Measurements from ENCODE around the gene GRIA3. TPM values are rescaled to one million over a fixed set of nuclear protein-coding genes. Genes with fewer than 3 reads are reported as not detected.

Gene GRIA3
- total and polyA plus RNA-seq, 2 experiments from 2014 or later: 1.9 to 2.9 TPM

GRCh38 chrX:123310112-123310511 lies 126.0 kb downstream of the GRIA3 start:
- TF ChIP-seq EZH2 (IDR thresholded peaks at IDR 0.05; ENCODE audit: borderline replicate concordance) (no peak), CTCF (IDR thresholded peaks at IDR 0.05; ENCODE audit: poor library complexity) (no peak), EZH2phosphoT487 (IDR thresholded peaks at IDR 0.05; ENCODE audit: low read depth, severe bottlenecking, unreplicated experiment) (no peak)
- no peak for DNase-seq (ENCODE audit: low spot score)
- Histone ChIP-seq H3K27me3 (no peaks in the 10 kb centered on the region), H3K4me2 (no peak overlapping the region), H4K20me1 (ENCODE audit: insufficient read depth, poor library complexity, severe bottlenecking) (no peaks in the 10 kb centered on the region), H2AFZ (no peak overlapping the region), H3K27ac (no peak overlapping the region), H3K4me1 (ENCODE audit: insufficient read depth) (no peaks in the 10 kb centered on the region), H3K9me3 (ENCODE audit: low read depth) (no peaks in the 10 kb centered on the region), H3K4me3 (no peak overlapping the region), H3K79me2 (no peaks in the 10 kb centered on the region), H3K9me2 (replicated peaks; ENCODE audit: insufficient read depth) (no peaks in the 10 kb centered on the region), H3K36me3 (replicated peaks; ENCODE audit: insufficient read depth, low read depth) (no peaks in the 10 kb centered on the region)

GRCh38 chrX:123311486-123311885 lies 127.4 kb downstream of the GRIA3 start:
- Histone ChIP-seq H3K79me2 (no peaks in the 10 kb centered on the region), H3K27me3 (no peaks in the 10 kb centered on the region), H4K20me1 (ENCODE audit: insufficient read depth, poor library complexity, severe bottlenecking) (no peaks in the 10 kb centered on the region), H3K4me2 (no peak overlapping the region), H3K36me3 (replicated peaks; ENCODE audit: insufficient read depth, low read depth) (no peaks in the 10 kb centered on the region), H3K9me3 (ENCODE audit: low read depth) (no peaks in the 10 kb centered on the region), H3K9me2 (replicated peaks; ENCODE audit: insufficient read depth) (no peaks in the 10 kb centered on the region), H2AFZ (no peak overlapping the region), H3K27ac (no peak overlapping the region), H3K4me3 (no peak overlapping the region), H3K4me1 (ENCODE audit: insufficient read depth) (no peaks in the 10 kb centered on the region)
- TF ChIP-seq EZH2 (IDR thresholded peaks at IDR 0.05; ENCODE audit: borderline replicate concordance): no peak
- no peak for TF ChIP-seq EZH2phosphoT487 (IDR thresholded peaks at IDR 0.05; ENCODE audit: low read depth, severe bottlenecking, unreplicated experiment)
- no peak for TF ChIP-seq CTCF (IDR thresholded peaks at IDR 0.05; ENCODE audit: poor library complexity)
- WGBS (ENCODE audit: low lambda C conversion rate, missing lambda C conversion rate): 62% methylated on average over 1 of the region's 1 CpG
- DNase-seq (ENCODE audit: low spot score): no peak

- H3K9me3 ChIP-seq (ENCODE audit: low read depth): no peaks in the 10 kb centered on the region
- no peak for DNase-seq (ENCODE audit: low spot score)
- H3K36me3 ChIP-seq (replicated peaks; ENCODE audit: insufficient read depth, low read depth): no peaks in the 10 kb centered on the region
- H3K79me2 ChIP-seq: no peaks in the 10 kb centered on the region
- no peaks in the 10 kb centered on the region for H3K4me1 ChIP-seq (ENCODE audit: insufficient read depth)
- no peaks in the 10 kb centered on the region for H4K20me1 ChIP-seq (ENCODE audit: insufficient read depth, poor library complexity, severe bottlenecking)
- no peaks in the 10 kb centered on the region for H3K9me2 ChIP-seq (replicated peaks; ENCODE audit: insufficient read depth)
- H3K4me3 ChIP-seq: no peak overlapping the region
- TF ChIP-seq EZH2 (IDR thresholded peaks at IDR 0.05; ENCODE audit: borderline replicate concordance) (no peak), EZH2phosphoT487 (IDR thresholded peaks at IDR 0.05; ENCODE audit: low read depth, severe bottlenecking, unreplicated experiment) (no peak), CTCF (IDR thresholded peaks at IDR 0.05; ENCODE audit: poor library complexity) (no peak)
- H3K4me2 ChIP-seq: no peak overlapping the region
- H3K27me3 ChIP-seq: no peaks in the 10 kb centered on the region
- no peak overlapping the region for H3K27ac ChIP-seq
- H2AFZ ChIP-seq: no peak overlapping the region
Observed at GRCh38 chrX:123313486-123313885, 129.4 kb downstream of the GRIA3 start.

GRCh38 chrX:123320622-123321021 lies 136.5 kb downstream of the GRIA3 start:
- DNase-seq (ENCODE audit: low spot score): no peak
- Histone ChIP-seq H3K36me3 (replicated peaks; ENCODE audit: insufficient read depth, low read depth) (no peaks in the 10 kb centered on the region), H4K20me1 (ENCODE audit: insufficient read depth, poor library complexity, severe bottlenecking) (no peaks in the 10 kb centered on the region), H3K27me3 (no peaks in the 10 kb centered on the region), H3K4me2 (no peak overlapping the region), H3K9me3 (ENCODE audit: low read depth) (no peaks in the 10 kb centered on the region), H3K27ac (no peak overlapping the region), H3K79me2 (no peaks in the 10 kb centered on the region), H3K4me3 (no peak overlapping the region), H3K4me1 (ENCODE audit: insufficient read depth) (no peaks in the 10 kb centered on the region), H3K9me2 (replicated peaks; ENCODE audit: insufficient read depth) (no peaks in the 10 kb centered on the region), H2AFZ (no peak overlapping the region)
- TF ChIP-seq EZH2 (IDR thresholded peaks at IDR 0.05; ENCODE audit: borderline replicate concordance) (no peak), CTCF (IDR thresholded peaks at IDR 0.05; ENCODE audit: poor library complexity) (no peak), EZH2phosphoT487 (IDR thresholded peaks at IDR 0.05; ENCODE audit: low read depth, severe bottlenecking, unreplicated experiment) (no peak)
- 76% methylated on average over 4 of the region's 4 CpGs for WGBS (ENCODE audit: low lambda C conversion rate, missing lambda C conversion rate)
